Measurements from ENCODE around the gene POLR3E.
A peak's percentile ranks its signal among the peaks of the same experiment; 100 is the strongest.

Gene POLR3E, protein sequence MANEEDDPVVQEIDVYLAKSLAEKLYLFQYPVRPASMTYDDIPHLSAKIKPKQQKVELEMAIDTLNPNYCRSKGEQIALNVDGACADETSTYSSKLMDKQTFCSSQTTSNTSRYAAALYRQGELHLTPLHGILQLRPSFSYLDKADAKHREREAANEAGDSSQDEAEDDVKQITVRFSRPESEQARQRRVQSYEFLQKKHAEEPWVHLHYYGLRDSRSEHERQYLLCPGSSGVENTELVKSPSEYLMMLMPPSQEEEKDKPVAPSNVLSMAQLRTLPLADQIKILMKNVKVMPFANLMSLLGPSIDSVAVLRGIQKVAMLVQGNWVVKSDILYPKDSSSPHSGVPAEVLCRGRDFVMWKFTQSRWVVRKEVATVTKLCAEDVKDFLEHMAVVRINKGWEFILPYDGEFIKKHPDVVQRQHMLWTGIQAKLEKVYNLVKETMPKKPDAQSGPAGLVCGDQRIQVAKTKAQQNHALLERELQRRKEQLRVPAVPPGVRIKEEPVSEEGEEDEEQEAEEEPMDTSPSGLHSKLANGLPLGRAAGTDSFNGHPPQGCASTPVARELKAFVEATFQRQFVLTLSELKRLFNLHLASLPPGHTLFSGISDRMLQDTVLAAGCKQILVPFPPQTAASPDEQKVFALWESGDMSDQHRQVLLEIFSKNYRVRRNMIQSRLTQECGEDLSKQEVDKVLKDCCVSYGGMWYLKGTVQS

DNA sequence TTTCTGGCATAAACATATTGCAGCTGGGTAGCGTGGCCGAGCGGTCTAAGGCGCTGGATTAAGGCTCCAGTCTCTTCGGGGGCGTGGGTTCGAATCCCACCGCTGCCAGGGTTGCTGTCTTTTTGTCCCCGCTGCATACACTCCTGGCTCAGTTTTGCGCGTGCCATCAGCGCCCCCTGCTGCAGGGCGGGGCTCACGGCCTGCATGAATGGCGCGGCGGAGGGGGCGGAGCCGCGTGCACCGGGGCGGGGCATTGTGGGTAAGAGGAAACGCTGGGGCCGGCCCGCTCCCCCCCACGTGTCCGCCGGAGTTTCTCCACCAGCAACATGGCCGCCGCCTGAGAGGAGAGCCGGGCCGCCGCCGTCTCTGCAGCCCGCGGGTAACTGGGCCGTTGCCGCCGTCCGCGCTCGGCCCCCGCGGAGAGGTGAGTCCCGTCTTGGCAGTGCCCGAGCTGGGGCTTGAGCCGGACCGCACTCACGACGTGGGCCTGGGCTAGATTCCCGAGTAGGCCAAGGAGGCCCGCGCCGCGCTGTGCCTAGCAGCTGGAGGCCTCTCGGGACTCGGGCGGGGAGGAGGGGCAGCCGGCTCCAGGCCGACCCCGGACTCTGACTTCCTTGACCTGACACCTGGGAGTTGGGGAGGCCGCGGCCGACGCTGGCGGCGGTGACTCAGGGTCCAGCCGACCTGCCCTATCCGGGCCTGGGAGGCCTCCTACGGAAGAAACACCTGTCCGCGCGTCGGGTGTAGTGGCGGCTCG, at the start of gene POLR3E:
Gene POLR3E (plus strand): TSS at position 296 of the 757 bp plus-strand sequence. CDS start 5,560 bp downstream, outside the sequence.
- DNase-seq = peak; percentile 100

DNA sequence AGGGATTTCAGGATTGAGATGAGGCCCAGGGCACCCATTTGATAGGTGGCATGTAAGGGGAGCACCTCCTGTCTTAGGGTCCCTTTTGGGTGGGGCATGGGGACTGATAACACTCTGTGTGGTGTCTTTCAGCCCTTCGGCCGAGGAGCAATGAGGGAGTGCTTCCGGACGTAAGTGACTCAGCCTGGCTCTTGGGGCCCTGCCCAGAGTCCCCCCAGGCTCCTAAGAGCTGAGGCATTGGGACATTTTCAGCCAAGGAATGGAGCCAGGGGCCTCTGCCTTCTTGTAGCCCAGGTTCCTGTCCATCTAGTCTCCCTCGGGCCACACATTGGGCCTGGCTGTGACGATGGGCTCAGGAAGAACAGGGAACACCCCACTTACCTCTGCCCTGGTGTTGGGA, 46.7 kb upstream of the POLR3E start:
- DNase-seq = no peak

DNA sequence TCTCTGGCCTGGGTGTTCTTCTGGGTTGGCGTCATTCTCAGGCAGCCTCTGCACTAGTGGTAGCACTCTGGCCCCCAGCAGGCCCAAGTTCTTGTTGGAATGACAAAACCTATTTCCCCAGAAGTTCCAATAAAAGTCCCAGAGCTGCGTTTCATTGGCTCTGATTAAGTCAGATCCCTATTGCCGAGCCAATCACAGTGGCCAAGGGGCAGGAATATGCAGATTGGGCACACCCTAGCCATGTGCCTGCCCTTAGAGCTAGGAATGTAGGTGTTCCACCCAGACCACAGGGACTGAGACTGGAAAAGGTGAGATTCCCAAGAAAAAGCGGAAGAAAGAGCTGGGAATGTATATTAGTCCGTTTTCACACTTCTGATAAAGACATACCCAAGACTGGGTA, 44.9 kb upstream of the POLR3E start:
- no peak for DNase-seq

DNA sequence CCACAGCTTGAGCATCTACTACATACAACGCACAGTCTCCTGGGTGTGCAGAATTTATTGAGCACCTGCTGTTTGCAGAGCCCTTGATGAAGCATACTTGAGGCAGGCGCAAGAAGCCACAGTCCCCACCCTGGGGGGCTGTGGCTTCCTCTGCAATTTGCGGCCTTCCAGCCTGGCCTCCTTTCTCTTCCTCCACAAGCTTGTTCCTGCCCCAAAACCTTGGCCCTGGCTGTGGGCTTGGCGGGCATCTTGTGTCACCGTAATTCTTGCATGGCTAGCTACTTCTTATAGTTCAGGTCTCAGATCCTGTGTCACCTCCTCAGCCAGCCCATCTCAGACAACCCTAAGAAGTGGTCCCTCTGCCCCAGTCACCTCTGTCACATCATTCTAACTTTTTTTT, 43.9 kb upstream of the POLR3E start:
- DNase-seq = no peak

DNA sequence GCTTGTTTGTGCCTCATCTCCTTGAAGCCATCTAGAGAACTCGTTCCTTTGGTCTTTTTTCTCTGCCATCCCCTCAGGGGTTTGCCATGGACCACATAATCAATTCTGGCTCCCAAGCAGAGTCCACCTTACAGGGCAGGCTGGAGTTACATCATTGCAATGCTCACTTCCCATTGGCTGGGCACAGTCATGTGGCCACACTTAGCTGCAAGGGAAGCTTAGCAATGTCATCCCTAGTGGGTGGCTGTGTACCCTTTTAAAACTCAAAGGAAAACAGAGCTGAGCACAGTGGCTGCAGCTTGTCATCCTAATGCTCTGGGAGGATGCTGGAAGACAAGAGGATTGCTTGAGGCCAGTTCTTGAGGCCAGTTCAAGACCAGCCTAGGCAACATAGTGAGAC, 41.9 kb upstream of the POLR3E start:
- no peak for DNase-seq

DNA sequence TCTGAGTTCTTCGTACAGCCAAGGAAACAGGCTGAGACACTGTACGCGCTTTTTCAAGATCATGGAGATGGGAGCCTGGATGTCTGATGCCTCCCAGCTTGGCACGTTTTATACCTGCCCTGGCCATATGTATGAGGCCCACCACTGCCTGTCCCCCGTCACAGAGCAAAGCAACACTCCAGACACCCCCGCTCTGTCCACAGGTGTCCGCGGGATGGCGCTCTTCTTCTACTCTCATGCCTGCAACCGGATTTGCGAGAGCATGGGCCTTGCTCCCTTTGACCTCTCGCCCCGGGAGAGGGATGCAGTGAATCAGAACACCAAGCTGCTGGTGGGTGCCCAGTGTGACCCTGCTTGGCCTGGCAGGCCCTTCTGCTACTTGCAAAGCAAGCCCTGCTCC, 39.8 kb upstream of the POLR3E start:
- no peak for DNase-seq

DNA sequence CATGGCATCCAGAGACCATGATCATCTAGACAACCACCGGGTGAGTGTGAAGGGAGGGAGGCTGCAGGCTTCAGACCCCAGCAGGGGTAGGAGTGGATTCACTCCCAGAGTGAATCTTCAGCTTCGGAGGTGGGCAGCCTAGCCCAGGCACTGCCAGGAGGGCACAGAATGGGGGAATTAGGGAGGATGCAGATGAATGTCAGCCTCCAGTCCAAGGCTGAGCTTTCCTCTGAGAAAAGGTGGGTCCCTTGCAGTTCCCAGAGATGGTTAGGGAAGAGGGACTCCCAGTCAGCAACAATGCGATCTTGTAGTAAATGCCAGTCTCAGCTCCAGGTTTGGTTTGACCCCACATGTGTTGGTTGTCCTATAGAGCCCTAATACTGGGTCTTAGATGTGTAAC, 36.7 kb upstream of the POLR3E start:
- DNase-seq = no peak

DNA sequence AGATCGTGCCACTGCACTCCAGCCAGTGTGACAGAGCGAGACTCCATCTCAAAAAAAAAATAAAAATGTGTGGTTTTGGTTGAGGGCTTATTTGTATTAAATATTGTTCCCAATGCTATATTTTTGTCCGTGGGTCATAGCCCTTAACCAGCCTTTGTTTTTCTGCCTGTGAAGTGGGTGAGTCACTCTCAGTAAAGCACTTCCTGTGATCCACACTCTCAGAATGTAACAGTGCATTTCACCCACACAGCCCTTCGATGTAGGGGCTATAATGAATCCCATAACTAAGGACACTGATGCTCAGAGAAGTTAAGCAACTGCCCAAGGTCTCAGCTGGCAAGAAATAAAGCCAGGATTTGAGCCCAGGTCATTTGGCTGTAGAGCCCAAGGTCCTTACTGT, 34.7 kb upstream of the POLR3E start:
- no peak for DNase-seq

DNA sequence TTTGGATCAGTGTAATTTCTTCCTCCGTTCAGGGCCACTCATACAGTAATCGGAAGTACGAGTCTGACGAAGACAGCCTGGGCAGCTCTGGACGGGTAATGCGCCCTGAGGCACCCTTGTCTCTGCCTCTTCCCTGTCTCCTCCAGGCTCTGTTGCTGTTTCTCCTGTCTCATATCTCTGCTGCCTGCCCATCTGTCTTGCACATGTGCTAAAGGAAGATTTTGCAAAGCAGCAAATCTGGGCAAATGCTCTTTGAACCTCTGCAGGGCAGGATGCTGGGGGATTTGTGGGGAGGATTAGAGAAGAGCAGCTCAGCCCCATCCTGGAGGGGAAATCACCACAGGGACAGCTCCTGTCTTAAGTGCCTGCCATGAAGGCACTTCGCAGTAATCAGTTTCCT, 32.4 kb upstream of the POLR3E start:
- DNase-seq = no peak

DNA sequence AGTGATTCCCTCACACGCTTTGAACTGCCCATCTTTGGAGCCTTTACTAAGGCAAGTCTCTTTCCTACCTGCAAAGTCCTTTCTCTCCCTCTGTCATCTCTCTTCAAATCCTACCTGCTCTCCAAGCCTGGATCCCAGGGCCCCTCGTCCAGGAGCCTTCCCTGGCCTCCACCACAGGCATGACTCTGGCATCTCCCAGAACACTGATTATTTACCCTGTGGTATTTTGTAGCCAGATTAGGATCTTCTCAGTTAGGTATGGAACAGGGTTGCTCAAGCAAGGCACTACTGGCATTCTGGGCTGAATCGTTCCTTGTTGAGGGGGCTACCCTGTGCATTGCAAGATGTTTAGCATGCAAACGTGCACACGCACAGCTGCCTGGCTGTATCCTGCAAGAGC, 31.9 kb upstream of the POLR3E start:
- DNase-seq = no peak

DNA sequence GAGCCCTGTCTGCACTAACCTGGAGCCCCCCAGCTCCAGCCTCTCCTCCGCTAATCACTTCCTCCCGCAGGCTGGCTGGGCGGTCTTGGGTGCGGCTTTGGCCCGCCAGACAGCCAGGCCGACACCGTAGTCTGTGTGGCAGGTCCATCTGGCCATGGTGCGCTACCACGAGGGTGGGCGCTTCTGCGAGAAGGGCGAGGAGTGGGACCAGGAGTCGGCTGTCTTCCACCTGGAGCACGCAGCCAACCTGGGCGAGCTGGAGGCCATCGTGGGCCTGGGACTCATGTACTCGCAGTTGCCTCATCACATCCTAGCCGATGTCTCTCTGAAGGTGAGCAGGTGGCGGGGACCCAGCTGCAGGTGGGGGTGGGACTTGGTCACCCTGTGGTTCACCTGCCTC, 30.7 kb upstream of the POLR3E start:
- DNase-seq = no peak

DNA sequence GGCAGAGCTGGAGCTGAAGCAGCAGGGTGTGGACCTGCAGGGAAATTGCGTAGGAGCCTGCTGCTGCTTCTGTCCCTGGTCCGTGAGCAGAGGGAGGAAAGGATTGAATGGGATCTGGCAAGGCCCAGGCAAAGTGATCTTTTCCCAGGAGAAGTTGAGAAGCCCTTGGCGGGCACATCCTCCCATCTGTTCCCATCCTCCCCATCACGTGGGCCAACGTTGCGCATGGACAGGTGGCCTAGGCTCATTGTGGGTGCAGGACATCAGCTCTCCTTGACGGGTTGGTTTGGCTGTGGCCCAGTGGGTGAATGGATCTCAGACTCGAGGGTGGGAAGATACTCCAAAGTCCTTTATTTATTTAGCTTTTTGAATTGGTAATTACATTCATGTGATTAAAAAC, 29.4 kb upstream of the POLR3E start:
- no peak for DNase-seq

DNA sequence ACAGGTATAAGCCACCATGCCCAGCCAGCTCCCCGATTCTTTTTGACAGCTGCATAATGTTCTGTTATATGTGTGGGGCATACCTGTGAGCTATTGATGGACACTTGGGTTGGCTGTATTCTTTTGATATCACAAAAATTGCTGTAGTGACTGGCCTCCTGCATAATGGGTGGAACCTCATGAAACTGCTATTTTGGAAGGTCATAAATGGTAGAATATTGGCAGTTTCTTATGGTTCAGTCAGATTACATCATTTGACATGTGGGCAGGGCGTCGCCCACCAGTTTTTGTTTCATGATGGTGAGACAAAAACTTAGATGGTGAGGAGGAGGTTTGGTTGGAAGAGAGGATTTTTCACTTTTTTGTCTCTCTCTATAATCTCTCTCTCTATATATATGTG, 26.7 kb upstream of the POLR3E start:
- no peak for DNase-seq

DNA sequence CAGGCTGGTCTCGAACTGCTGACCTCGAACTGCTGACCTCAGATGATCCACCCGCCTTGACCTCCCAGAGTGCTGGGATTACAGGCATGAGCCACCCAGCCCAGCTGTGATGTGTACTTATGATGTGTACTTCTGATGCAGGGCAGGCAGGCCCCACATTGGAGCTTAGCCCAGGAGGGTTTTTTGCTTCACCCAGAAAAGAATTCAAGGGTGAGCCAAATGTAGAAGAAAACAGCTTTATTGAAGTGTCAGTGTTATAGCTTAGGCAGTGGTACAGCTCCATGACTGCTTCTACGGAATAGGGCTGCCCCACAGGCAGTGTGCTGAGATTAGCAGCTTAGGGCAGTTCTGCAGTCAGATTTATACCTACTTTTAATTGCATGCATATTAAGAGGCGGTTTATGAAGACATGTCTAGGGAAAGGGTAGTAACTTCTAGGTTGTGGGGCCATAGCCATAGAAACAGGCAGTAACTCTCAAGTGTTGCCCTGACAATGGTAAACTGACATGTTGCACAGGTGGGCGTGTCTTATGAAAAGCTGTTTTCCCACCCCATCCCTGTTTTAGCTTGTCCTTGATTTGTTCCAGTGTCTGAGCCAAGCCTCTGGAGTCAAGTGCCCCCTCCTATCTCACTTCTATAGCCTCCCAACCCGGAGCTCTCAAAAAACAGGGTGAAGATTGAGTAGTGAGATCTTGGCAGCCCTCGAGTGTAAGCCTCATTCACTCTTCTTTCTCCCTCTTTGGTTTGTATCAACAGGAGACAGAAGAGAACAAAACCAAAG, 24.1 kb upstream of the POLR3E start:
- DNase-seq = no peak

DNA sequence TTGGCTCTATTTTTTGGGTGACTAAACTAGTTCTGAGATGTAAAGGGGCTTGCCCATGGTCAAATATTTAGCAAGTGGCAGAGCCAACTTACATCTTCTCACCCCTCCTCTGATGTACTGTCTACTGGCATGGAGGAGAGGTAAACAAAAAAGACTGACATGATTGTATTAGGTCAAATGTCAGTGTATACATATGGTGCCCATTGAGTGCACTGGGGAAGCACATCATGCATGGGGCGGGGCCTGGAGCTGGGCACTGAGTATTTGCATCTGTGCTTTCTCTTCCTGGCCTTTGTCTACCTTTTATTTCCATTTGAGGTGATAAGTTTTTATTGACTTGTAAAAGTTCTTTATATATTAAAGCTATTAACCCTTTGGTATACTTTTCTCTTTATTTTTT, 22.3 kb upstream of the POLR3E start:
- DNase-seq = no peak

DNA sequence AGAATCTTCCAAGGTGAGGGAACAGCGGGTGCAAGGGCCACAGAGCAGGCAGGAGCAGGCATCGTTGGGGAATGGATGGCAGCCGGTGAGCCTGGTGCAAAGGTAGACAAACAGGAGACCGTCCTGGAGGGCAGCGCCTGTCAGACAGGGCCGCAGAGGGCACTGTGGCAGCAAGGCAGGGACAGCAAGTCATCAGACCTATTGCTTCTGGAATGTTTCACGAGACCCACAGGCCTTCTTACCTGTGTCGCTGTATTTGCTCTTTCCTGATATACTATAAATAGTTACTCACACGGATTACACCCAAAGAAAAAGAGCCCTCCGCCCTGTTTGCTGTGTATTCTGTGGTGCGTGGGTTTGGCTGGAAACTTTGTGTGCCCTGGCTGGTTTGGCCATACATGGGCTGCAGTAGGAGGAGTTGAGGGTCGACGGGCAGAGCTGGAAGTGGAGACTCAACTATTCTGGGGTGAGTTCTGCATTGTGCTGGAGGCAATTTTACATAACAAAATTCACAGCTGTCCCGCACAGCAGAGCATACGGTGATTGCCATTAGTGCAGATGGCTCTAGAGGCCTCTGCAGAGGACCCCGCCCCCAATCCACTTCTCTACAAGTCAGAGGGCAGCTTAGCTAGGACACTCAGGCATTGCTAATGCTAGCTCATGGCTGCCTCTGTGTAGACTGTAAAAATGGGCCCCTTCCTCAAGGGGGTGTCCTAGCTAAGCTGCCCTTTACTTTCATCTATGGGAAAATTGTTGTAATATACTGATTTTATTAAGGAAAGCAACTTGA, 18.6 kb upstream of the POLR3E start:
- DNase-seq = no peak

DNA sequence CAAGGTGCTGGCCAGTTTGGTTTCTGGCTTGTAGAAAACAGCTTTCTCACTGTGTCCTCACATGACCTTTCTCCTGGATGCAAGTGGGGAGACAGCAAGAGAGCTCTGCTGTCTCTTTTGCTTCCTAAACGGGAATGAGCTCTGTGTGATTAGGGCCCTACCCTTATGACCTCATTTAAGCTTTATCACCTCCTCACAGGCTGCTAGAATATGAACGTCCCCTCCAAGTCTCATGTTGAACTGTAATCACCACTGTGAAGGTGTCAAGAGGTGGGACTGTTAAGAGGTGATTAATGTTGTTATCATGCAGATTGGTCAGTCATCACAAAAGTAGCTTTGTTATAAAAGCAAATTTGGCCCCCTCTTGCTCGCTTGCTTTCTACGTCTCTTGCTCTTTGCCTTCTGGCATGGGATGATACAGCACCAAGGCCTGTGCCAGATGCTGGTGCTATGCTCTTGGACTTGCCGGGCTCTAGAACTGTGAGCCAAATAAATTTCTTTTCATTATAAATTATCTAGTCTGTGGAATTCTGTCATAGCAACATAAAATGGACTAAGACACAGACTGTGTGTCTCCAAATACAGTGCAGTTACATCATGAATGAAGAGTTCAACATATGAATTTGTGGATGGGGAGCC, 14.8 kb upstream of the POLR3E start:
- DNase-seq = no peak

DNA sequence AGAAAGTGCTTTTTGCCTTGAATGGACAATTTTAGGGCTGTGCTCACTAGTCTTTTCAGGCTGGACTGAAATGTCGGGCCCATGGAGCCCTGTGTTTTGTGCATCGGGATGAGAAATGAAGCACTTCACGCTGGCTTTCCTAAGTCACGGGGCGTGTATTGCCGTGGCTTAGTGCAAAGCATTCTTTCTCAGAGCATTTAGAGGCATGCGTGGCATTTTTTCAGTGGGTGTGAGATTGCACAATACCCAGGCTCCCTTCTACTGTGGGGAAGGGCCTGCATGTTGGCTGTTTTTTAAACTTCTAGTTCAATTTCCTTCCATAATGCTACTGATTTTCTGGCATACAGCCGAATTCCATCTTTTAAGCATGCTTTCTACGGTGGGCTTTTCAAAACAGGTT, 12.6 kb upstream of the POLR3E start:
- no peak for DNase-seq

DNA sequence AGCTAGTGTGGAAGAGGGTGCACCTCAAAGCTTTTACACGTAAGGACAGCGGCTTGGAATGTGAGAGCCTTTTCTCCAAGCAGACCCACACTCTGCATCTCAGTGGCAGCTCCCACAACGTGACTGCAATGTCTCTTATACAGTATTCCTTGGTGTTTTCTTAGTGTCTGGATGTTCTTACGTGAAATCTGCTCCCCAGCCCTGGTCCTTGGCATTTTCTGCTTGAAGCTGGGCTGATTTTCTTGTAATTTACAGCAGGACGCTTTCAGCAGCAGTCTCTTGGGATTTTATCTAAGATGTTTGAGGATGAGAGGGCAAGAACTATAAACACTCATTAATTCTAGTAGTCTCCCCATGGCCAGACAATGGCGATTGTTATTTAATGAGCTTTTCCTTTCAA, 12.1 kb upstream of the POLR3E start:
- DNase-seq = no peak

DNA sequence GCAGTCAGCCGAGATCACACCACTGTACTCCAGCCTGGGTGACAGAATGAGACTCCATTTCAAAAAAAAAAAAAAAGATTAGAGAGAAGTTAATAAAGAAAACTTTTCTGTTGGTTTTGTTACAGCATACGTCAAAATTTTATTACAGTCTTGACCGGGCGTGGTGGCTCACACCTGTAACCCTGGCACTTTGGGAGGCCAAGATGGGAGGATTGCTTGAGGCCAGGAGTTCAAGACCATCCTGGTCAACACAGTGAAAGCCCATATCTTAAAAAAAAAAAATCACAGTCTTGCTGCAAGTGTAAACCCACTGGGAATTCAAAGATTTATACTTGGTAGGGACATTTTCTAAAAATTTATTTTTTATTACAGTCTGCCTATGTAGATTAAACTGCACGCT, 6.2 kb upstream of the POLR3E start:
- no peak for DNase-seq

DNA sequence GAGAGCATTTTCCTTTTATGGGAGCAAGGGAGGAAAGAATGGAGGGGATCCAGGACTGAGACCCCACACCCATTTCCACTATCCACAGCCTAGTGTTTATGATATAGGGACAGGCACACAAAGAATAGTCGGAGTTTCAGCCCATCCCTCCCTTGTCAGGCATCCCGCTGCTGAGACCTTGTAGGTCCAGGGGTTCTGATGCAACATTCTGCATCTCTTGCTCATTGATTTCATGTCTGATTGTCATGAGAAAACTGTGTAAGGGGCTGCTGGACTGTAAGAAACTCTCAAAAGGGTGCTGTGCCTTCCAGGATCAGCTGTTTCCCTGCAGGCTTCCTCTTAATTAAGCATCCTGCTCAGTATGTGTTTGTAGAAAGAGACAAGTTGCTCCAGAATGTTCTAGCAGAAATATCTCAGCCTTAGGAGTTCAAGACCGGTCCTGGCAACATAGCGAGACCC, 5.3 kb upstream of the POLR3E start:
- no peak for DNase-seq

DNA sequence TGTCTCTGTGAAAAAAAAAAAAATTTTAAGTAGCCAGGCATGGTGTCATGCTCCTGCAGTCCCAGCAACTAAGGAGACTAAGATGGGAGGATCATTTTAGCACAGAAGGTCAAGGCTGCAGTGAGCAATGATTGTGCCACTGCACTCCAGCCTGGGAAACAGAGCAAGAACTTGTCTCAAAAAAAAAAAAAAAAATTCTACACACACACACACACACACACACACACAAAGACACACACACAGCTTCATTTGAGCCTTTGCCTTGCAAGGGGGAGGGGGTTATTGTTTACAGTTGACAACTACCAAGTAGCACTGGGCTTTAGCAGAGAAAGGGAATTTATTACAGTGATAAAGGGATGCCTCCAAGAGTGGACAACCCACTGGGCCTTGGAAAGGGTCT, 4.9 kb upstream of the POLR3E start:
- no peak for DNase-seq
